Stimulated activated naive CD8-positive, alpha-beta T cell treated with anti-CD3 and anti-CD28 coated beads, Interleukin-15, Interleukin-2, amounts not matched to agents 100 ng/mL and 50 ng/mL, for 24 hours (primary cell): ENCODE results near the gene INPP5E.

Source experiments
- H3K27ac Mint-ChIP-seq: one replicate; pipeline ENCODE4 v1.8.0; 2021; ENCODE audit warnings: mild to moderate bottlenecking, mixed read lengths
- H3K27me3 Mint-ChIP-seq: one replicate; pipeline ENCODE4 v1.8.0; 2021; ENCODE audit warnings: mixed read lengths
- H3K36me3 Mint-ChIP-seq: one replicate; pipeline ENCODE4 v1.8.0; 2021; ENCODE audit warnings: low read depth, mixed read lengths
- H3K4me1 Mint-ChIP-seq: one replicate; pipeline ENCODE4 v1.8.0; 2021; ENCODE audit warnings: low read depth, mixed read lengths
- H3K4me3 Mint-ChIP-seq: one replicate; pipeline ENCODE4 v1.8.0; 2021; ENCODE audit warnings: mild to moderate bottlenecking, mixed read lengths
- H3K9me3 Mint-ChIP-seq: one replicate; pipeline ENCODE4 v1.8.0; 2021; ENCODE audit warnings: mixed read lengths

INPP5E gene

GRCh38 chr9:136476369-136477150, 36.9 kb upstream of the INPP5E start:
- Mint-ChIP-seq H3K27ac (no peak overlapping the region), H3K36me3 (peaks cover 57% of the 10 kb centered on the region), H3K9me3 (no peaks in the 10 kb centered on the region)

GRCh38 chr9:136474974-136475865, 35.6 kb upstream of the INPP5E start:
- H3K9me3 Mint-ChIP-seq, result no peaks in the 10 kb centered on the region
- H3K4me3 Mint-ChIP-seq, result no peak overlapping the region
- H3K36me3 Mint-ChIP-seq, result peaks cover 59% of the 10 kb centered on the region
- peaks cover 19% of the 10 kb centered on the region for H3K4me1 Mint-ChIP-seq
- H3K27me3 Mint-ChIP-seq, result no peaks in the 10 kb centered on the region
- no peak overlapping the region for H3K27ac Mint-ChIP-seq

More at GRCh38 chr9:136476369-136477150, 36.9 kb upstream of the INPP5E start:
- Mint-ChIP-seq H3K4me3 (no peak overlapping the region), H3K27me3 (no peaks in the 10 kb centered on the region), H3K4me1 (peaks cover 29% of the 10 kb centered on the region)

DNA sequence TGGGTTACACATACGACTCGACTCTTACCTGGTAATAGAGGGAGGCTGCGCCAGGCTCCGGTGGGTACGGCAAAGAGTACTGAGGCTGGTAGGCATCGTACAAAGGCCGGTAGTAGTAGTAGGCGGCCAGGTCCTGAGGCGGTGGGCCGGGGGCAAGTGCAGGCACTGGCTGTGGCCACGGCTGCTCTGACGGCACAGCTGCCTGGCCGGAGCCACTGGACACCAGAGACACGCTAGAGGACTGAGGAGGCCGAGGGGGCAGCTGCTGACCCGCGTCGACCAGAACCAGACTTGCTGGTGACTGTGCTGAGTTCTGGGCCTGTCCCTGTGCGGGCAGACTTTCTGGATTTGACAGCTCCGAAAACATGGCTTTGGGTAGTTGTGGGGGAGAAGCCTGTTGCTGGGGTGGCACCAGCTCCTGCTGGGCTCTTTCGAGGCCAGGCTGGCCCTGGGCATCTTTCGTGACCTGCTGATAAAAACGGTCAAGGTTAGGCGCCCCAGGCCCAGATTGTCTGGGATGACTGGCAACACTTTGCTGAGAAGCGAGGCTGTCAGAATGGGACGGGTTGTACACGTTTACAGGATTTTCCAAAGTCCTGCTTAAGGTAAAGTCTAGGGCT, 34.5 kb upstream of the INPP5E start:
- peaks cover 55% of the 10 kb centered on the region for H3K36me3 Mint-ChIP-seq
- no peak overlapping the region for H3K27ac Mint-ChIP-seq
- H3K4me3 Mint-ChIP-seq, result no peak overlapping the region
- no peaks in the 10 kb centered on the region for H3K9me3 Mint-ChIP-seq
- no peaks in the 10 kb centered on the region for H3K27me3 Mint-ChIP-seq
- H3K4me1 Mint-ChIP-seq, result peaks cover 8% of the 10 kb centered on the region

DNA sequence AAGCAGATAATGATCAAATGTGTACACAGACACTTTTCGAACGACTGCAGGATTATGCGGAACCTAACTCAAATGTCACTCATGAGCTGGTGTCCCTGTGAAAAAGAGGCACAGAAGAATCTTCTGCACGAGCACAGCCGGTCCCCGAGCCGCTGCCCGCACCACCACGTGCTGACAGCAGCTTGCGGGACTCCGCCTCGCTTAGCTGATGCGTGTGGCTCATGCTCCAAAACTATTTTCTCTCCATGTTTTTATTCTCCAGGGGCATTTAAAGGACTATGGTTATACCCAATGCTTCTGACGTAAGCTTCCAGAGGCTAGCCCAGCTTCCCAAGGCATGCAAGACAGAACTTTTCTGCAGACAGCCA, 33.7 kb upstream of the INPP5E start:
- Mint-ChIP-seq H3K27me3 (no peaks in the 10 kb centered on the region), H3K4me3 (no peak overlapping the region), H3K4me1 (peaks cover under 1% of the 10 kb centered on the region), H3K27ac (no peak overlapping the region), H3K36me3 (peaks cover 47% of the 10 kb centered on the region), H3K9me3 (no peaks in the 10 kb centered on the region)

GRCh38 chr9:136472640-136473353, 33.2 kb upstream of the INPP5E start:
- H3K4me1 Mint-ChIP-seq, result no peaks in the 10 kb centered on the region

DNA sequence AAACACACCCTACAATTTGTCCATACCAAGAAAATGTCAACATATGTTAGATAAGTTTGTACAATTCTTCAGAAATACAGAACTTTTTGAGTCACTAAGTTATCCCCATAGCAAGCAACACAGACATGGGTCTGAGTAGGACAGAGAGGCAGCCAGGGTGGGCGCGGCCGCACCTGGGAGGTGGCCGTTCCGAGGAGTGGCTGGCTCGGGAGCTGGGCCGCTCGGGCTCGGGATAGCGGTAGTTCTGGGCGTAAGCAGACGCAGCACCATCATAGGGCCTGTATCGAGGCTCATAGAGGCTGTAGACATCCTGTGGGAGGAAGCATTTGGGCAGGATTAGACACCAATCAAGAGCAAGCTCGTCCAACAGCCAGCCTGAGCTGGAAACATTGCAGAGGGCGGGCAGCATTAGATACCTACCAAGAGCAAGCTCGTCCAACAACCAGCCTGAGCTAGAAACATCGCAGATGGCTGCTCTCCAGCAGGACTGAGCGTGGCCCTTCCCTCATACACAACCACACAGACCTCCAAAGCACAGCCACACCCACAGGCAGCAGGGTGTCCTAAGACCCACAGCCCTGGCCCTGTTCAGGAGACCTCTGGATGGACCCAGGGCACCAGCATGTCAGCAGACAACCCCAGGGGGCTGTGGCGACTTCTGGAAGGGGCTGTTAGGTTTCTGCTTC, 32.3 kb upstream of the INPP5E start:
- no peaks in the 10 kb centered on the region for H3K27me3 Mint-ChIP-seq
- peaks cover 43% of the 10 kb centered on the region for H3K36me3 Mint-ChIP-seq
- H3K27ac Mint-ChIP-seq, result no peak overlapping the region
- H3K4me1 Mint-ChIP-seq, result no peaks in the 10 kb centered on the region
- H3K4me3 Mint-ChIP-seq, result no peak overlapping the region
- no peaks in the 10 kb centered on the region for H3K9me3 Mint-ChIP-seq

More at GRCh38 chr9:136472640-136473353, 33.2 kb upstream of the INPP5E start:
- Mint-ChIP-seq H3K9me3 (no peaks in the 10 kb centered on the region), H3K27ac (no peak overlapping the region), H3K27me3 (no peaks in the 10 kb centered on the region), H3K4me3 (no peak overlapping the region), H3K36me3 (peaks cover 46% of the 10 kb centered on the region)

DNA sequence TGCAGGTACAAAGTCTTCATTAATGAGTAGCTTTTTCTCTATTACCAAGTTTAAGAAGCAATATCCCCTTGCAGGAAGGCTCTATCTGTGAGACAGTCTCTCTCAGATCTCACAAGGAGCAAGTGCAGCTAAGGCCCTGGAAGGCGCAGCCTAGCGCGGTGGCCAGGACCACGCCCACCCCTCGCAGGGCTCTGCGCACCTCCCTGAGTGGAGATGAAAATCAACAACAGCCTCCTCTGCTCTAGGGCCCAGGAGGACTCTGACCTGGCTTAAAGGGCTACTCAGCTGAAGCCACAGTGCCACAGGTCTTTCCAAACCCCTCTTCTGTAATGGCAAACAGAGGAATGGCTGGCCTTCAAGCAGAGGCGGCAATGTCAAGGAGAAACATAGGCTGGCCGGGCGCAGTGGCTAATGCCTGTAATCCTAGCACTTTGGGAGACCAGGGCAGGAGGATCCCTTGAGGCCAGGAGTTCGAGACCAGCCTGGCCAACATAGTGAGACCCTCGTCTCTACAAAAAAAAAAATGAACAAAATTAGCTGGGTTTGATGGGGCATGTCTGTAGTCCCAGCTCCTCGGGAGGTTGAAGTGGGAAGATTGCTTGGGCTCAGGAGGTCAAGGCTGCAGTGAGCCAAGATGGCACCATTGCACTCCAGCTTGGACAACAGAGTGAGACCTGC, 31.3 kb upstream of the INPP5E start:
- Mint-ChIP-seq H3K36me3 (peaks cover 47% of the 10 kb centered on the region), H3K9me3 (no peaks in the 10 kb centered on the region), H3K27me3 (no peaks in the 10 kb centered on the region), H3K4me3 (no peak overlapping the region), H3K4me1 (no peaks in the 10 kb centered on the region), H3K27ac (no peak overlapping the region)

- Mint-ChIP-seq H3K27me3 (no peaks in the 10 kb centered on the region), H3K36me3 (peaks cover 46% of the 10 kb centered on the region), H3K4me1 (no peaks in the 10 kb centered on the region), H3K4me3 (no peak overlapping the region), H3K9me3 (no peaks in the 10 kb centered on the region), H3K27ac (no peak overlapping the region)
Observed at GRCh38 chr9:136470356-136470755, 30.7 kb upstream of the INPP5E start.

DNA sequence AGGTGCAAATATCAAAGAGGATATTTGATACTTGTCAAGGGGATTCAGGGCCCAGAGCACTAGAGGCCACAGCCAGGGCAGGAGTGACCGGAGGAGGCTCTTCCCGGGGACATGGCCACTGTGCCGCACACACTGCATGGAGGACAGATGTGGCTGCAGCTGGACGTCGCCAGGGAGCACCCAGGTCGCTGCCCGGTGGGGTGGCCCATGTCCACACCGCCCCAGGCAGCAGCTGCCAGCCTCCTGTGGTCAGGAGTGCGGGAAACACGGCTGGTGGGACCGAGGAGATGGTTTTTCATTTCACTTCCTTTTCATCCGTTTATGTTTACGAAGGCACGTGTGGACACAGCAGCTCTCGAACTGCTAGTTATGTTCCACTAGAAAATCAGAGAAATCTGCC, 28.1 kb upstream of the INPP5E start:
- Mint-ChIP-seq H3K36me3 (peaks cover 46% of the 10 kb centered on the region), H3K27me3 (no peaks in the 10 kb centered on the region), H3K4me3 (no peak overlapping the region), H3K4me1 (no peaks in the 10 kb centered on the region), H3K9me3 (no peaks in the 10 kb centered on the region), H3K27ac (no peak overlapping the region)

GRCh38 chr9:136466155-136466541, 26.5 kb upstream of the INPP5E start:
- Mint-ChIP-seq H3K27ac (no peak overlapping the region), H3K9me3 (no peaks in the 10 kb centered on the region), H3K4me3 (no peak overlapping the region), H3K36me3 (peaks cover 54% of the 10 kb centered on the region), H3K27me3 (no peaks in the 10 kb centered on the region), H3K4me1 (no peaks in the 10 kb centered on the region)

DNA sequence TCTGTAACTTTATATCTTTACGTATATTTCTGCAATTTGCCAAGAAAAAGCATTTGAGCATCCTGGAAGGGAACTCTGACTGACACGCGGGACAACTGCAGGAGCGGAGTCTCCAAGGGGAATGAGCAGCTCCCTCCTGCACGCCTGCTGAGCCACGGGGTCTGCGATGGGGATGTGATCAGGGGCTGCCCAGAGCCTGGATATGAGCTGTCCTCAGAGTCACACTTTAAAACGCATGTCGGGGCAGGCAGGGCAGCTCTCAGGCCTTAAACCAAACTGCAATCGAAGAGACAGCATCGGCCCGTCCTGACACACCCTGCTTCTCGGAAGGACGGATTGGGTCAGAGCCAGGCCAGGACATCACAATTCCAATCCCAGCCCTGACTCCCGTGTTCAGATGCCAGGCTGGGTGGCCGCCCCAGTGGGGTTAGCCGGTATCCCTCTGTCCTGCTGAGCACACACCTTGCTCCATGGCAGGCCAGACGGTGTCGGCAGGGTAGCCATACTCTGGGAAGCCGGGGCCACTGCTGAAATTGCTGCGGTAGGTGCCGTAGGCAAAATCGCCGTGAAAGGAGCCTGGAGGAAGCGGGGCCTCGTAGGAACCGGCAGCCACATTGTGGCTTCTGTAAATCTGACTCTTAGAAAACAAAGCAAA, 26.0 kb upstream of the INPP5E start:
- Mint-ChIP-seq H3K9me3 (no peaks in the 10 kb centered on the region), H3K27me3 (no peaks in the 10 kb centered on the region), H3K4me1 (no peaks in the 10 kb centered on the region), H3K4me3 (no peak overlapping the region), H3K36me3 (peaks cover 56% of the 10 kb centered on the region), H3K27ac (no peak overlapping the region)

- Mint-ChIP-seq H3K27ac (no peak overlapping the region), H3K4me1 (no peaks in the 10 kb centered on the region), H3K27me3 (no peaks in the 10 kb centered on the region), H3K4me3 (no peak overlapping the region), H3K36me3 (peaks cover 64% of the 10 kb centered on the region), H3K9me3 (no peaks in the 10 kb centered on the region)
Observed at GRCh38 chr9:136464241-136464640, 24.6 kb upstream of the INPP5E start.

DNA sequence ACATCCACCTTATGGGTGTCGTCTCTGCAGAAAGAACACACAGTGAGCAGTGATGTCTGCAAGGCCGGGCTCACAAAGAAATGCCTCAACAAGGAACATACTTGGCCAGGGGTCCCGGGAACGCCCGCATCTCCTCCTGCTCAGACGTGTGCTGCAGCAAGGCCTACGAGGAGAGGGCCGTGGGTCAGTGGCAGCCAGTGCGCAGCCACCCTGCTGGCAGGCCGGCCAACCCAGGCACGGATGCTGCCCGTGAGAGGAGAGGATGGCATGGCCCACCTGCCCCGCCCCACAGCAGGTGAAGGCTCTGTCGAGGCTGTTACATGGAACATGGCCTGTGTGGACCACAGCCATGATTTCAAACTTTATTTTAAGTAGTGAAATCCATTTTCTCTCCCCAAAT, 23.9 kb upstream of the INPP5E start:
- peaks cover 70% of the 10 kb centered on the region for H3K36me3 Mint-ChIP-seq
- no peaks in the 10 kb centered on the region for H3K27me3 Mint-ChIP-seq
- H3K9me3 Mint-ChIP-seq, result no peaks in the 10 kb centered on the region

More for the DNA sequence above, 23.9 kb upstream of the INPP5E start:
- Mint-ChIP-seq H3K27ac (no peak overlapping the region), H3K4me1 (no peaks in the 10 kb centered on the region), H3K4me3 (no peak overlapping the region)
